T1000 (cell line): ENCODE data around the gene GPR171.
"Not testable (repeated sequence)": the region's sequence is repeated elsewhere in the genome, so short reads cannot be mapped to it uniquely, and the experiment has no call there.

Source experiments
- DNase-seq: peaks from one replicate; lab custom pipeline; 2025; ENCODE audit warnings: mixed read lengths; lab: John Stamatoyannopoulos, UW

GPR171 gene, protein sequence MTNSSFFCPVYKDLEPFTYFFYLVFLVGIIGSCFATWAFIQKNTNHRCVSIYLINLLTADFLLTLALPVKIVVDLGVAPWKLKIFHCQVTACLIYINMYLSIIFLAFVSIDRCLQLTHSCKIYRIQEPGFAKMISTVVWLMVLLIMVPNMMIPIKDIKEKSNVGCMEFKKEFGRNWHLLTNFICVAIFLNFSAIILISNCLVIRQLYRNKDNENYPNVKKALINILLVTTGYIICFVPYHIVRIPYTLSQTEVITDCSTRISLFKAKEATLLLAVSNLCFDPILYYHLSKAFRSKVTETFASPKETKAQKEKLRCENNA

DNA sequence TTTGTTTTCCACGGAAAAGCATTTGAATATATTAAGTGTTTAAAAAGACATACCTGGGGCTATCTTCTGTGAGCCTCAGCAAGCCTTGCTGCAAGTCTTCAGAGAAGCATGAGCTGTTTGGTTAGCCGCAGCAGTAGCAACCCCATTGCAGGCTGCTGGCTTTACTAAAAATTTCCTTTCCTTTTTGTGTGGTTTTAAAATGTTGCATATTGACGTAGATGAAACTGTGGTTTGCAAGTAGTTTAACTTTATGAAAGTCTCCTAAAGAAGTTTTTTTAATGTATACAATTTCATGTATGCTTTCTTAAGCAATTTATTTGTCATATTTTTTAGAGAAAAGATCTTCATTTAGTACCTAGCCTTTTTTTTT is at the start of gene GPR171:
Gene GPR171, minus strand, starts transcription at position 166 of the 370 bp plus-strand sequence. CDS start 3,830 bp downstream, outside the sequence.
- DNase-seq, result no peak

DNA sequence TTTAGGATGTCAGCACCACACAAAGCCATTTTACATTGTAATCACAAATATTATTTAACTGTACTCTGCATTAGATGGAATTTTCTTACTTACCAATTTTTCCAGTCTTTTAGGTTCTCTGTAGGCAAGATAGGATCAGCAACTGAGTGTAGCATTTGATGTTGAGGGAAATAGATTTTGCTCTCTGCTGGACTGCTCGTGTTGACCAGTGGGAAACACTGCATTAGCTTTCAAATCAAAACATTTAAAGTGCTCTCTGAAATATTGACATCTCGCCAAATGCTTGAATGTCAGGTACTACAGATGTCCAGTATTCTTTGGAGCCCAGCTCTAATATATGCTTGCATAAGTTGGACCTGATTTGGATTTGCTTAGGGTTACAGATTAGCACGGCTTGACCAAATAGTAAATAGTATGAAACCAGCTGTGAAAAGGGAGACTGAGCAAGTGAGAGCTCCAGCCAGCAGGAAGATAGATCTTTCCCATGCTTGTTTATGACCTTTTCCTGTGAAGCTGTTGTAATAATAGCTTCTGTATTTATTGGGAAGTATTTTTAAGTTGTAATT is 45.8 kb upstream of the GPR171 start:
- DNase-seq, result no peak

DNA sequence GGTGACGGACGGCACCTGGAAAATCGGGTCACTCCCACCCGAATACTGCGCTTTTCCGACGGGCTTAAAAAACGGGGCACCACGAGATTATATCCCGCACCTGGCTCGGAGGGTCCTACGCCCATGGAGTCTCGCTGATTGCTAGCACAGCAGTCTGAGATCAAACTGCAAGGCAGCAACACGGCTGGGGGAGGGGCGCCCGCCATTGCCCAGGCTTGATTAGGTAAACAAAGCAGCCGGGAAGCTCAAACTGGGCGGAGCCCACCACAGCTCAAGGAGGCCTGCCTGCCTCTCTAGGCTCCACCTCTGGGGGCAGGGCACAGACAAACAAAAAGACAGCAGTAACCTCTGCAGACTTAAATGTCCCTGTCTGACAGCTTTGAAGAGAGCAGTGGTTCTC is 39.0 kb upstream of the GPR171 start:
- DNase-seq, result not testable (repeated sequence)

DNA sequence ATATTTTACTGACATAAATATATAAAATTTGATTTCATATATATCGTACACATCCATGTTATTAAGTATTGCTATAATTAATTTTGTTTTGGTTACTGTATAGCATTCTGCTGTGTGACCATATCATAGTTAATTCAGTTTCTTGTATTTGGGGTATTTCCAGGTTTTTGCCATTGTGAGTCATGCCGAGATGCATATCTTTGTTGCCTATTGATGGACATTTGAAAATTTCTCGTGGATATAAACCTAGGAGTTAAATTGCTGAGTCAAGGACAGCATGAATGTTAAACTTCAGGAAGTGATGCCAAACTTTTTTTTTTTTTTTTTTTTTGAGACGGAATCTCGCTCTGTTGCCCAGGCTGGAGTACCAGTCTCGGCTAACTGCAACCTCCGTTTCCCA is 33.7 kb upstream of the GPR171 start:
- DNase-seq, result no peak

DNA sequence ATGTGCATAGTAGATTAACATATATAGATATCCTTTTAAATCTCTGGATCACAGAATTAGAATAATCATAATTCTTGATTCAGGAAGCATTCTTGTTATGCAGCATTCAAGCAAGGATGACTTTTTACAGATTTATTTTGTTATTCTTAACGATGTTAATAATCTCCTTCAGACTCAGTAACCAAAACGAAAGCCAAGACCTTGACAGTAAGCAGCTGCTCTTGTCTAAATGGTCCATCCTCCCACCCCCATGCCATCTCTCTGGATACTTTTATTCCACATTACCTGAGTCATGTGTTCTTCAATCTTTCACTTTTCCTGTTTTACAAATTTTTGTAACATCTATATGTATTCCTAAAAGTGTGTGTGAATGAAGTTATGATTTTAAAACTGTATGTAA is 33.3 kb upstream of the GPR171 start:
- no peak for DNase-seq

DNA sequence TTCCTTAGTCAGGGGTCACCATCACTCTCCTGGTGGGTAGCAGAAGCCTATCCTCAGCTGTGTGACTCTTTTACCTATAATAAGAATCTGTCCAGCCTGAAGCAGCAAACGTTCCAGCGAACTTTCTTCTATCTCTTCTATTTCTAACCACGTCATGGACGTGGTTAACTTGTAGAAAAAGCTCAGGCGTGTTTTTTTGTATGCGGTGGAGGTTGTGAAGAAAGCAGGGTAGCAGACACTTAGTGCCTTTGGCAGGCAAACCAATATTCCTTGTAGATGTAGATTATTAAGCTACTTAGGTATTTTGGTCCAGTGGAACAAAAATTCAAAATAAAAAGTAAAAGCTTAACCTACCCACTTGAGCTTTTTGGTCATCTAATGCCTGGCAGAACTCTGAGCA is 31.8 kb upstream of the GPR171 start:
- no peak for DNase-seq

DNA sequence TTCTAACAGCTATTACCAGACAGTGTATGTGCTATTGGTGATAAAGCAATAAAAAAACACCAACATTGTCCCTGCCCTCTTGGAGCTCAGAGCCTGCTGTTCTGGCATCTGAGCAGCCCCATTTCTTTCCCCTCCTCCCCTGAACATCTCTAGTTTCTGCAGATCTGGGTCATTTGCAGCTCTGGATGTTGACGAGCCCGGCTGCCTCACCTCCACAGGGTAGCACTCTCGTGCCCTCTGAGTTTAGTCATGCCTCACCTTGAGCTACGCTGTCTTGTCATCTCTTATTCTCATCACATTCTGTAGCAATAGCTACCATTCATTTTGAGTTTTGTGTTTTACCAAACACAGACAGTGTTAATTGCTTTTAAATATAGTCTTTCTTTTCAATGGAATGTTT is 30.0 kb upstream of the GPR171 start:
- no peak for DNase-seq

DNA sequence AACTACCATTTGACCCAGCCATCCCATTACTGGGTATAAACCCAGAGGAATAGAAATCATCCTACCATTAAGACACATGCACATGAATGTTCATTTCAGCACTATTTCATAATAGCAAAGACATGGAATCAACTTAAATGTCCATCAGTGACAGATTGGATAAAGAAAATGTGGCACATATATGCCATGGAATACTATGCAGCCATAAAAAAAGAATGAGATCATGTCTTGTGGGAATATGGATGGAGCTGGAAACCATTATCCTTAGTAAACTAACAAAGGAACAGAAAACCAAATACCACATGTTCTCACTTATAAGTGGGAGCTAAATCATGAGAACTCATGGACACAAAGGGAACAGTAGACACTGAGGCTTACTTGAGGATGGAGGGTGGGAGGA is 29.4 kb upstream of the GPR171 start:
- not testable (repeated sequence) for DNase-seq

DNA sequence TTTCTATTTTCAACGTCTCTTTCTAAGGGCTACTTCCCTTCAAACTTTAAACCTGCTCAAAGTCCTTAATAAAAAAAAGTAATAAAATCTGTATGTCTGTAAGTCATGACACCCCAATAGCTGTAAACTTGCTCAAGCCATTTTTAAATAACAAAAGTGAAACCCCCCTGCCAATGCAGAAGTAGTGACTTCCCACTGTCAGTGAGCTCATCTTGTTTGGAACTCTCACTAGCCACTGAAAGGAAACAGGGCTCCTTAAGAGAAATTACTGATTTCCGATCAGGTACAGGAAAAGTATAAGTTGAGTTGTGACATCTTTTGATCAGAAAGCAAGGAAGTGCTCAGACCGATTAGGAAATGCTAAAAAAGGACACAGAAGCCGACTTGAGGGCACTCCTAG is 27.6 kb upstream of the GPR171 start:
- DNase-seq, result no peak

DNA sequence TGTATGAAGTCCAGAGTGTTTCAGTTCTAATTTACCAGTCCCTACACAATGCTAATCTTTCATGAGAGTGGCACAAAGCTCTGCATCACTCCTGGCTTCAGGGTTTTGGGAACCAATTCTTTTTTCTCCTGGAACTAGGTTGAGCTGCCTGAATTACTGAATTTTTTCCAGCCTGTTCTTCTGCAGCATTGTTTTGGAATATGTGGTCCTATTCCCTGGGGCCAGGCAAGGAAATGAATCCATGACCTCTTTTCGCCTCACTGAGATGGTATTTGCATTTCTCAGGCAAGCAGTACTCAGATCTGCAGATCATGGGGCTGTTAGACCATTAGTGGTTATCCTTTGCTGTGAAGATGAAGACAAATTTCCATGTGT is 25.6 kb upstream of the GPR171 start:
- no peak for DNase-seq

DNA sequence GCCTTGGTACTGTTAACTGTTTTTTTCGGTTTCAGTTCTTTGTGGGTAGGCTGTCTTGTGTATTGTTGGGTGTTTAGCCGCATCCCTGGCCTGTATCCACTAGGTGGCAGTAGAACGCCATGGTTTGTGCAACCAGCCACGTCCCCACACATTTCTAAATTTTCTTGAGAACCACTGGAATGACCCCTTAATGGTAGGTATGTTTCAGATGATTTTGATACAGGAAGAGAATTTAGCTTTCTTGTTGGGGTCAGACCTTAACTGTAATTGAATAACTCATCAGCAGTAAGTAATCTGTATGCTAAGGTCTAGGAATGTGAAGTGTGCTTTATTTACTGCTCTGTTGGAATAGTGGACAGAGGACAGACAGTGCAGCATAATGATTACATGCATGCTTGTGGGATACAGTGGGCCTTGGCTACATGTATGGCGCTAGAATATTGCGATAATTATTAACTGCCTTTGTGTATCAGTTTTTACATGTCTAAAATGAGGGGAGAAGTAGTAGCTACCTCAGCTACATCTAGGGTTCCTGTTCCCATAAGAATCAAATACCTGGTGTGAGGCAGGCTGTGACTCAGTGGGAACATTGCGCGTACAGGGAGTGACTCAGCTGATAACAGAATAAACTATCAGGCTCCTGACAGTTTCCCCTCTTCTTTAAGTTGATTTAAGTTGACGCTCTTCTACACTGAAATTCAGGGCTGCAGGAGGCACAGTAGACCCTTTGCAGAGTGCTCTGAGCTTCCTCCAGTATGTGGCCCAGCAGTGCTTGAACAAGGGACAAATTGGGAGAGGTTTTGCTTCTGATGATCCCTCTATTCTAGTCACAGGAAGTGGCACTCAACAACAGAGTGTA is 25.0 kb upstream of the GPR171 start:
- DNase-seq, result peak; percentile 46

DNA sequence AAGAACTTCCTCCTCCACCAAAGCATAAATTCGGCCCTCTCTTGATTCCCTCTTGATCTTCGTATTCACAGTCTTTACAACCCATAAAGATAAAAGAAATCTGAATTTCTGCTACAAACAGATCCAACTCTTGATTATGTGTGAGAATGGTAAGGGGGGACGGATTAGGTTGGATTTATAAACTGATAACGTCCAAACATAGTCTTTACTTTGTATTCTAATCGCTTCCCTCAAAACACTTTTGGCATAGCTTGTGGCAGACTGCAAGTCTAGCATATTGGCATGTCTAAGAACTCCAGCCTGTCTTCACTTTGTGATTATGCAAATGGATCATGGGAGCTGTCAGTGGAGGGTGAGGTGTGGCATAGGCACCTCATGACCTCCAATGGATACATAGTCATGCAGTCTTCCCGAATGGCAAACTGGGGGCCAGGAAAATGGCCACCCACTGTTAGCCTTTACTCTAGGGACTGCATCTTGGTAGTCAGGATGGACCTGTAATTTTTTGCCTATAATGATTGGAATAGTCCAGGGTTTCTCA is 24.3 kb upstream of the GPR171 start:
- no peak for DNase-seq

DNA sequence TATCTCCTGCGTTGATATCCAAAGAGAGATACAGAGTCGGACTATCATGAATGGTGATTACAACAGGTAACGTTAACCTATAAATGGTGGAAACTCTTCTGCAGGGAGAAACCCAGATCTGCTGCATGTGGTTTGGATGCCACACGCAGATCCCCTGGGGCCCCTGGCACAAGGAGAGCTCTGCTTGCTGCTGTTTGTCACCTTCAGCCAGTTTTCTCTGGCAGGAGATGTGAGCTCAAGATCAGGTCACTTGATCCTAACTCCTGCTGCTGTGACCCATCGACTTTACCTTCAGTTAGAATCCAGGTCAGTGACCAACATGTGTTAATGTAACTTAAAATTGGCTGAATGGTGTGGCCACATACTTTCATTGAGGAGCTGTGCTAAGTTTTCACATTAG is 23.8 kb upstream of the GPR171 start:
- no peak for DNase-seq

DNA sequence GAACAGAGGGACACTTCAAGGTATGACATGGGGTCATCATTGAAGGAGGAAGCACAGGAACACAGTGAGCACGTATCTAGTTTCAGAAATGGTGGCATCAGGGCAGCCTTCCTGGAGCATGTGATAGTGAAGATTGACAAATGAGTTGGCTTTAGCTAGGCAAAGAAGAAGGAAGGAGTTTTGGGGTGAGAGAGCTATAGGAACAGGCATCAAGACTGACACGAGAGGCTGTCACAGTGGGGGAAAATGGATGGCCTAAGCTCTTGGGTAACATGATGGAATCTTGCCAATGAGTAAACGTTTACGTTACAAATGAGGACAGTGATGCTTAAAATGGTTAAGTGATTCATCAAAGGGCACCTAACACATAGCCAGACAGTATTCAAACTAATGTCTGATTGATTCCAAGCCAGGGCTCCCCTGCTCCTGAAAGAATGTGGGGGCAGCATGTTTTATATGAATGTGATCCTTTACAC is 23.1 kb upstream of the GPR171 start:
- DNase-seq, result no peak

DNA sequence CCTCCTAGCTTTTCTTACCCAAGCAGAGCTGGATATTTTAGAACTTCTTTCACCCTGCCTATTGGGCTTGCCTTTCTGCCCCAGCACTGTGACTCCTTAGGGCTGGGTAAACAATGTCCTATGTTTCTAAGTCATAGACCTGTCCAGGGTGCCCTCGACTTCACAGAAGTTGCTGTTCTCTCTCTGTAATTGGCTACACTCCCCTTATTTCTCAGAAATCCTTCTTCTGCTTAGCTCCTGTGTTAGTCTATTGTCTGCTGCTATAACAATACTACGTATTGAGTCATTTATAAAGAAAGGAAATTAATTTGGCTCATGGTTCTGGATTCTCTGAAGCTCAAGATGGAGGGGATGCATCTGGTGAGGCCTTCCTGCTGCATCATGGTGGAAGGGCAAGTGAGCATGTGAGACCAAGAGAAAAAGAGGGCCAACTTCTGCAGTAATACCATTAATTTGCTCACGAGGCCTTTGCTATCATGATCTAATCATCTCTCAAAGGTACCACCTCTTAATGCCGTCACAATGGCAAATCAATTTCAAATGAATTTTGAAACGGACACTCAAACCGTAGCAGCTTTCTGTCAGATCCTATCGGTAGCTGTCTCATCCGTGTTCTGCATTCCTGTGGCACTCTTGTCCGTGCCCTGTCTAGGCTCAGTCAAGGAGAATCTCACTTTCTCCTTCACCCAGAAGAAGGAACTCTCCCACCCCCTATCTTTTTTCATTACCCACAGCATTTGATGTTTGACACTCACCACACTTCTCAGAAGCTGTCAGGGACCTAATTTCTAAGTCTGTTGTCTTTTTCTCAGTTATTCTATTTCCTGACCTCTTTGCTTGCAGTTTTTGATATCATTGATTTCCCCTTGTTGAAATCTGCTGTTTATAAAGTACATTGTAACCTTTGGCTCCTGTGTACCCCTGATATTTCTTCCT is 22.3 kb upstream of the GPR171 start:
- no peak for DNase-seq

DNA sequence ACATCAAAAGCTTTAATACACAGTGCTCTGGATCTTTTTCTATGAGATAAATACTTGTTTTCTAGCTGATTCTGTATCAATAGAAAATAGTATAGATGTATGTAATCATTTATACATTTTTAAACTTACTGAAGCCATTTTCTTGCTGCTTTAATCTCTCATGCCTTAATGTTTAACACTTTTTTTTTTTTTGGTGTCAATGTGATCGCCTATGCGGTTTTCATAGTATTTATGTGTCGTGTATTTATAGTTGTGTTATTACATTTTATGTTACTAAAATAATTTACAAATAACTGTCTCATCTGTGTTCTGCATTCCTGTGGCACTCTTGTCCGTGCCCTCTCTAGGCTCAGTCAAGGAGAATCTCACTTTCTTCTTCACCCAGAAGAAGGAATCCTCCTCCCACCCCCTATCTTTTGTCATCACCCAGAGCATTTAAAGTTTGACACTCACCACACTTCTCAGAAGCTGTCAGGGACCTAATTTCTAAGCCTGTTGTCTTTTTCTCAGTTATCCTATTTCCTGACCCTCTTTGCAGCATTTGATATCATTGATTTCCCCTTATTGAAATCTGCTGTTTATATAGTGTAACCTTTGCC is 21.4 kb upstream of the GPR171 start:
- DNase-seq, result no peak

DNA sequence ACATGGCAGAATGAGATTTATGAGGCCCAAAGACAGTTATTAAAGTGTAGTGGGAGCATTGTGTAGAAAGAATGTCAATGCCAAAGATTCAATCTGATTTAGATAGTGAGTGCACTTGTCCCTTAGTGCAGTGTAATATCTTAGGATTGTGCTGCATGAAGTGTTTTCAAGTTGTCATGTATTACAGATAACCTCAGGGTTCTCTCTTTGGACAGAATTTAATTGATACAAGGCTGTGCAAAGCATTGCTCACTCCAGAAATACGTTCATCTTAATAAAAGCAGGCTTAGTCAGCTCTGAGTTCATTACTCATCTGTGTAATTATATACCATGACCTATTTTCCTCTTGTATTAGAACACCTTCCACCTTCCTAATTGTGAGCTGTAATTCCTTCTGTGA is 16.0 kb upstream of the GPR171 start:
- no peak for DNase-seq

DNA sequence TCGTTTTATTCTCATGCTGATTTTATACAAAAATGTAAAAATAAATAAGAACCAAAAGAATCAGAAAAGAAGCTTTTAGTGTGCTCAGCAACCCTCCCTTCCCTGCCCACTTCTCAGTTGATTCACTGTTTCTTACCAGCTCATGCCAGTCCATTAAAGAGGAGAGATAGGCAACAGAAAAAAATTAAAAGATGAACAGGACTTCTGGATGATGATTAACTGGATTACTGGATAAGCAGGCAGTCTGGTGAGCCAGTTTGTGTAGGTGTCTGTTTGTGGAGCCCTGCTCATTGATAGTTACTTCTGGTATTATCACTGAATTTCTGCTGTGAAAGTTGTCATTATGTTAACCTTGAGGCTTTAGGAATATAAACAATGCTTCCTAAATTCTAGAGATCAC is 15.1 kb upstream of the GPR171 start:
- no peak for DNase-seq

DNA sequence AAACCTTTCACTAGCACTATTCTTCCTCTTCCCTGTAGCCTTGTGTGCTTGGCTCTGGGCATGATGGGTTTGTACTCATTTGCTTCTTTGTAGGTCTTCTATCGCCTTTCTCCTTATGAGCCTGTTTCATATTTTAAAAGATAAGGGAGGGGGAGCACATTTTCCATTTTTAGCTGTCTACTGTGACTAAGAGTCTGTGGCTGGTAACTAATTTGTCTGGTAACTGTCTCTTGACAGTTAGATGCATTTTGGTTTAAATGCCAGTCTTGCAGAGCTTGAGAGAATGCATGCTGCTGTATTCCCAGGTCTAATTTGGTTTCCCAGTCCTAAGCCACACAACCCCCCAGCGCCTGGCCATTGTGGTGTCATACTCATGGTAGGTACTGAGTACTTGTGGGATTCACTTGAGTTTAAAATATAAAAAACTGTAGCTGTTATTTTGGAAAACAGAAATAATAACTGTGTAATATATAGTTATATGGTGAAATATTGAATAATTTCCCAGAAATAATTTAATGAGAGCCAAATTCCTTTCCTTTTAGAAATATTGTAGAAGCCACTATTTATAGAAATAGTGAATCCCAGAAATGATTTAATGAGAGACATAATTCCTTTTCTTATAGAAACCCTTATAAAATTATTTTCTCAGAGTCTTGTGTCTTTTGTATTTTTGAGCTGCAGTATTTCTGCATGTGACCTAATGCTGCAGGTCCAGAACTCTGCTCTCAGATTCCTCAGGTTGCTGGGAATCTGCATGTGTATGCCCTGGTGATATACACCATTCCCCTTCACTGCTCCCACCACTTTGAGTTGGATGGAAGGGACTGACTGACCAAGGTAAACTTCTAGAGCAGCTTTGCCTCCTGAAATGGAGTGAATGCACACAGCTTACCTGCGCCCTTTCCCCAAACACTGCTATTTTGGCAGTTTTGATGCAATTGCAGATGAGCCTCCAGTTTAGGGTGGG is 13.9 kb upstream of the GPR171 start:
- DNase-seq, result no peak

DNA sequence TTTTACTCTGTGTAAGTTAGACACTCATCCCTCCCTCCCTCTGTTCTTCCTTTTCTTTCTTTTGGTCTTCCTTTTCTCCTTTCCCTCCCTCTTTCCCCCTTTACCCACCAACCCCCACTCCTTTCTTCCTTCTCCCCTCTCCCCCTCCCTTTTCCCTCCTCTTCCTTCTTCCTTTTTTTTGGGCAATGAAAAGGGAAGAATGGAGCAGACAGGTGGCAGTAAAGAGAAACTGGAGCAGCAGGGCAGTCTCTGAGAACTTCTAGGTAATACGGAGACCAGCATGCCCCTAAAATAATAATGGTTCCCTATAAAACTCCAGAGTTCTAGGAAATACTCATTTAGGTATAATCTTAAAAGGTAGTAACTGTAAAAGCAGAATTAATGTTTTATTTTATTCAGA is 11.4 kb upstream of the GPR171 start:
- DNase-seq, result no peak
